Measurements from ENCODE around the gene ARPC5L. TPM values are rescaled to one million over a fixed set of nuclear protein-coding genes. Genes with fewer than 3 reads are reported as not detected.

ARPC5L gene
- total and polyA plus RNA-seq, 2 experiments from 2014 or later: 24.3 to 88.8 TPM

DNA sequence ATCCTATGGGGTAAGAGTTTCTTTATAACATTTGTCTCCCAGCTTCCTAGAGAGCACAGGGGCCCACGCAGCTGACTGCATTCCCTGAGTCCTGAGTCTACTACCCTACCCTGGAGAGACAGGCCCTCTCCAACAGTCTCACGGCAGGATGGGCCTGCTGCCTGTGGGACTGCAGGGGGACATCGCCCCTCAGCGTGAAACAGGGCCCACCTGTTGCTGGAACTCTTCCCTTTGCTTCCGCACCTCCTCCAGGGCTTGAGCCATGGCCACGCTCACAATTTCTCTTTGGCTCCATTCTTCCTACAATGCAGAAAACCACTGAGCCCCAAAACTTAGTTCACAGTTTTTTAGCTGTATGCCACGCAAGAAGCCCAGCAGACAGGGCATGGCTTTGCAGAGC is 28.2 kb downstream of the ARPC5L start:
- Histone ChIP-seq H3K9me3 (ENCODE audit: low read depth) (no peaks in the 10 kb centered on the region), H3K27me3 (no peaks in the 10 kb centered on the region), H3K27ac (no peak overlapping the region), H3K36me3 (peaks cover 33% of the 10 kb centered on the region), H3K4me1 (ENCODE audit: low read depth) (no peaks in the 10 kb centered on the region), H3K4me3 (no peak overlapping the region)
- DNase-seq (ENCODE audit: low read depth in 1 of 2, low spot score in 1 of 2): no peak
- TF ChIP-seq CTCF (IDR thresholded peaks at IDR 0.05; ENCODE audit: low read depth, low read length): no peak

- H3K27ac ChIP-seq: no peak overlapping the region
- H3K4me1 ChIP-seq (ENCODE audit: low read depth): no peaks in the 10 kb centered on the region
- H3K36me3 ChIP-seq: peaks cover 34% of the 10 kb centered on the region
- no peaks in the 10 kb centered on the region for H3K9me3 ChIP-seq (ENCODE audit: low read depth)
- no peak for TF ChIP-seq CTCF (IDR thresholded peaks at IDR 0.05; ENCODE audit: low read depth, low read length)
- H3K27me3 ChIP-seq: no peaks in the 10 kb centered on the region
- no peak overlapping the region for H3K4me3 ChIP-seq
- DNase-seq (ENCODE audit: low read depth in 1 of 2, low spot score in 1 of 2): no peak
These were observed 32.3 kb downstream of the ARPC5L start for GRCh38 chr9:124894035-124894740.

DNA sequence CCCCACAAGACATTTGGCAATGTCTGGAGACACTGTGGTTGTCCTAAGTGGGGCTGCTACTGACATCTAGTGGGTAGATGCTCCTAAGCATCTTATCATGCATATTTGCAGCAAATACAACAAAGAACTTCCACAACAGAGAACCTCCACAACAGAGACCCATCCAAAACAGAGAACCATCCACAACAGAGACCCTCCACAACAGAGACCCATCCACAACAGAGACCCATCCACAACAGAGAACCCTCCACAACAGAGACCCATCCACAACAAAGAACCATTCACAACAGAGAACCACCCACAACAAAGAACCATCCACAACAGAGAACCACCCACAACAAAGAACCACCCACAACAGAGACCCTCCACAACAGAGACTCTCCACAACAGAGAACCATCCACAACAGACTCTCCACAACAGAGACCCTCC is 32.8 kb downstream of the ARPC5L start:
- Histone ChIP-seq H3K27me3 (no peaks in the 10 kb centered on the region), H3K9me3 (ENCODE audit: low read depth) (no peaks in the 10 kb centered on the region), H3K4me3 (no peak overlapping the region), H3K36me3 (peaks cover 33% of the 10 kb centered on the region), H3K27ac (no peak overlapping the region), H3K4me1 (ENCODE audit: low read depth) (no peaks in the 10 kb centered on the region)
- DNase-seq (ENCODE audit: low read depth in 1 of 2, low spot score in 1 of 2): peak; percentile 36 to 72
- peak; percentile 64 for TF ChIP-seq CTCF (IDR thresholded peaks at IDR 0.05; ENCODE audit: low read depth, low read length)

DNA sequence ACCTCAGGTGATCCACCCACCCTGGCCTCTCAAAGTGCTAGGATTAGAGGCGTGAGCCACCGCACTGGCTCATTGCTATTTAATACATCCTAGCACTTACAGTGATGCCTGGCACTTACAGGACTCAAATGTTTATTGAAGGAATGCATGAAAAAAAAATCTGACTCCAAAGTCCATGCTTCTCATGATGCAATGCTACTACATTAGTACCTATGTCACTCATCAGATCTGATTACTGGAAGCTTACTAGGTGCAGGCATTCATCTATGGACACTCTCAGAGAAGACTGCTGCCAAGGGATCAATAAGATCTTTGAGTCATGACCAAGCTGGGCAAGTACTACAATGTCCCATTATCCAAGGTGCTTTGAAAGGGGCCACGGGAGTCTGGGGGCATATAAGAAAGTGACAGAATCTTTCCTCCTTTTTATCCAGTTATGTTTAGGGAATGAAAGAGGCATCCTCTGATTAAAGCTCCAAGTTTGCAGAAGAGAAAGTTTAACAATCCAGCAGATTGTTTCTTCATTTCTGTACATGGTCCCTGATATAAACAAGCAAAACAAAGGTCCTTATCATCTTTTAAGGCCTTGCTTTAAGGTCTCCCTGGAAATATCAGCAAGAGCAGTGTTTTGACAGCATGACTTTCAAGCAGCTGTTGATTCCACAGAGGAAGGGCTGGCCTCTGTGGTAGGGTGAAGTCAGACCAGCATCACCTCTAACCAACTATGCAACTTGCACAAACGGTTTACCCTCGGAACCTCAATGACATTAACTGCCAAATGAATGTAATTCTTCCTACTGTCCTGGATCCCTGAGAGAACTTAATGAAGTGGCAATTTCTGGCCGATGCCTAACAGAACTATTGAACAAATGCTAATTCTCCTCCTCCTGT is 35.9 kb downstream of the ARPC5L start:
- Histone ChIP-seq H3K4me1 (ENCODE audit: low read depth) (no peaks in the 10 kb centered on the region), H3K4me3 (no peak overlapping the region), H3K9me3 (ENCODE audit: low read depth) (no peaks in the 10 kb centered on the region), H3K27ac (no peak overlapping the region), H3K27me3 (no peaks in the 10 kb centered on the region), H3K36me3 (peaks cover 19% of the 10 kb centered on the region)
- no peak for TF ChIP-seq CTCF (IDR thresholded peaks at IDR 0.05; ENCODE audit: low read depth, low read length)
- DNase-seq (ENCODE audit: low read depth in 1 of 2, low spot score in 1 of 2): no peak

- no peak for DNase-seq (ENCODE audit: low read depth in 1 of 2, low spot score in 1 of 2)
- no peaks in the 10 kb centered on the region for H3K9me3 ChIP-seq (ENCODE audit: low read depth)
- no peak overlapping the region for H3K27ac ChIP-seq
These were observed 37.9 kb downstream of the ARPC5L start for GRCh38 chr9:124899845-124900244.

More at GRCh38 chr9:124899845-124900244, 37.9 kb downstream of the ARPC5L start:
- H3K27me3 ChIP-seq: no peaks in the 10 kb centered on the region
- no peak for TF ChIP-seq CTCF (IDR thresholded peaks at IDR 0.05; ENCODE audit: low read depth, low read length)
- H3K36me3 ChIP-seq: peaks cover 15% of the 10 kb centered on the region
- no peak overlapping the region for H3K4me3 ChIP-seq
- no peaks in the 10 kb centered on the region for H3K4me1 ChIP-seq (ENCODE audit: low read depth)

All from cardiac muscle cell (in vitro differentiated cells and primary cell).